Breast epithelium (tissue), 4 donors: ENCODE results near the gene ANO3. TPM values are rescaled to one million over a fixed set of nuclear protein-coding genes. Genes with fewer than 3 reads are reported as not detected.

Experiments used
- DNase-seq, 2 donors: peaks; one replicate each; pipeline ENCODE4 v3.0.0-alpha.2; 2019; ENCODE audit warnings: low spot score in 2 of 2
- H3K27ac ChIP-seq, 2 donors: fragments of 200-600 bp; sonication (generic) in 1 of 2; one replicate each; pipeline ENCODE4 v1.5.1; 2016 to 2019; ENCODE audit warnings: mild to moderate bottlenecking in 1 of 2
- H3K27me3 ChIP-seq, 2 donors: fragments of 200-600 bp; sonication (generic) in 1 of 2; one replicate each; pipeline versions ENCODE4 v1.5.1 to v1.6.0; 2017 to 2019; ENCODE audit warnings: control low read depth in 1 of 2, mild to moderate bottlenecking in 1 of 2
- H3K36me3 ChIP-seq: fragments of 200-600 bp; one replicate; pipeline ENCODE4 v1.5.1; 2019
- H3K4me1 ChIP-seq, 2 donors: fragments of 200-600 bp; sonication (generic); one replicate each; pipeline ENCODE4 v1.5.1; 2016 to 2019; ENCODE audit warnings: control low read depth in 1 of 2
- H3K4me3 ChIP-seq, 3 donors: fragments of 200-600 bp; sonication (generic); 1 replicate in 2 of 3; 2 replicates in 1 of 3; pipeline ENCODE4 v1.5.1; 2016 to 2019; ENCODE audit warnings: mild to moderate bottlenecking in 3 of 3, moderate library complexity in 2 of 3
- H3K9me3 ChIP-seq, 2 donors: fragments of 200-600 bp; sonication (generic) in 1 of 2; one replicate each; pipeline ENCODE4 v1.5.1; 2016 to 2019; ENCODE audit warnings: control low read depth in 1 of 2
- CTCF ChIP-seq, 3 donors: fragments of 450-650 bp; IDR thresholded peaks; one replicate each; pipeline ENCODE4 v1.5.1; 2016 to 2017; ENCODE audit warnings: antibody characterized with exemption in 3 of 3, mild to moderate bottlenecking in 3 of 3, moderate library complexity in 3 of 3
- POLR2A ChIP-seq: fragments of 450-650 bp; IDR thresholded peaks from one replicate; pipeline ENCODE4 v1.6.1; 2016; ENCODE audit warnings: antibody characterized with exemption, mild to moderate bottlenecking, moderate library complexity
- POLR2AphosphoS5 ChIP-seq, 3 donors: sonication (generic); formaldehyde crosslinking; IDR thresholded peaks; one replicate each; pipeline ENCODE4 v1.6.1; 2017; ENCODE audit warnings: antibody characterized with exemption in 3 of 3
- intact Hi-C: fragments of 100-400 bp; cut with DNase I; formaldehyde crosslinking; loops from one replicate; pipeline ENCODE4 v1.15.1; 2023; ENCODE audit warnings: low total_unique reads
- total RNA-seq, 3 donors: library from RNA; depleted of rRNA; stranded (reverse); fragments of >200 nt; gene quantifications; one replicate each; pipeline ENCODE4 v1.1.0, GENCODE V29; 2016

The ANO3 gene
- total RNA-seq, 3 donors from 2014 or later: 0.29 to 9.0 (median 0.66) TPM

GRCh38 chr11:26620282-26621045 is 288.5 kb downstream of the ANO3 start:
- no peak for DNase-seq
- no peaks in the 10 kb centered on the region for H3K4me1 ChIP-seq
- no peak overlapping the region for H3K4me3 ChIP-seq
- intact Hi-C loops: no loop called here
- no peaks in the 10 kb centered on the region for H3K36me3 ChIP-seq
- no peaks in the 10 kb centered on the region for H3K9me3 ChIP-seq
- H3K27me3 ChIP-seq: no peaks in the 10 kb centered on the region
- TF ChIP-seq POLR2A (no peak), CTCF (IDR thresholded peaks at IDR 0.05) (no peak), POLR2AphosphoS5 (IDR thresholded peaks at IDR 0.05) (no peak)
- no peak overlapping the region for H3K27ac ChIP-seq

- no peak overlapping the region for H3K27ac ChIP-seq
- no peak for DNase-seq
Observed at GRCh38 chr11:26621132-26621531, 289.2 kb downstream of the ANO3 start.

DNA sequence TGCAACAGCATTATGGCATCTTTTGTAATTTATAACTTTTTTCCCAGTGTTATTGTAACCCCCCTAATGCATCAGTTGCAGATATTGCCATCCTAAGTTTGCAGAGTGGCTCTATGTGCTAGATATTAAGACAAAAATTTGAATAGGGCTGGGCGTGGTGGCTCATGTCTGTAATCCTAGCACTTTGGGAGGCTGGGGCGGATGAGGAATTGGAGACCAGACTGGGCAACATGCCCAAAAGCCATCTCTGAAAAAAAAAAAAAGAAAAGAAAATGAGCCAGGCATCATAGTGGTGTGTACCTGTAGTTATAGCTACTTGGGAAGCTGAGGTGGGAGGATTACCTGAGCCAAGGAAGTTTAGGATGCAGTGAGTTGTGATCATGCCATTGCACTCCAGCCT is 290.3 kb downstream of the ANO3 start:
- no peaks in the 10 kb centered on the region for H3K36me3 ChIP-seq

More at GRCh38 chr11:26621132-26621531, 289.2 kb downstream of the ANO3 start:
- Histone ChIP-seq H3K4me1 (no peaks in the 10 kb centered on the region), H3K27me3 (no peaks in the 10 kb centered on the region), H3K36me3 (no peaks in the 10 kb centered on the region), H3K4me3 (no peak overlapping the region), H3K9me3 (no peaks in the 10 kb centered on the region)
- intact Hi-C loops: no loop called here
- TF ChIP-seq POLR2A (no peak), POLR2AphosphoS5 (IDR thresholded peaks at IDR 0.05) (no peak), CTCF (IDR thresholded peaks at IDR 0.05) (no peak)

DNA sequence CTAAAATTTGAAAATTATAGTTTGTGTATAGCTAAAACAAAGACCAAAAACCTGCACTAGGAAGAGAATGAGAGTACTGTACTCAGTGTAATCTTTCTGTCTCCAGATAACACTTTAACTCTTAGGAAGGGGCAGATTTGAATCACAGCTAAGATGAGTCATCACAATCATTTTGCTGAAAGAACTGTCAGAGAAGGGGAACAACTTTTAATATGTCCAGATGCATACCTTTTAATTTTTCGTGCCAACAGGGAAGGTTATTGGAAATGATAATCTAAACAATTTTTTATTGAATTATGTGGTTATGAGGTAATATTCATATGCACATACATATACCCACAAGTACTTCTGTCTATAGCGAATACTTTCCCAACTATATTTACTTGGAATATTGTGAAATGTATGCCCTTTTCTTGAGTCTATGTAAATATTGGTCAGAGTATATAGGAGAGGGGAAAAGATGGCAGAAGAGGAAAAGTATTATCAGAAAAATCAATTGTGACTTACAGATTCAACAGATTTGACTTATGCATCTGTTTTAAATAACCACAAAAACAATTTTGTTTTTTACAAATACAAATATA is 291.2 kb downstream of the ANO3 start:
- no peak for TF ChIP-seq CTCF (IDR thresholded peaks at IDR 0.05)
- TF ChIP-seq POLR2AphosphoS5 (IDR thresholded peaks at IDR 0.05): no peak
- TF ChIP-seq POLR2A: no peak
- DNase-seq: no peak
- intact Hi-C loops: no loop called here

More for the DNA sequence above, 290.3 kb downstream of the ANO3 start:
- H3K27me3 ChIP-seq: no peaks in the 10 kb centered on the region
- H3K4me1 ChIP-seq: no peaks in the 10 kb centered on the region
- intact Hi-C loops: no loop called here
- H3K27ac ChIP-seq: no peak overlapping the region
- TF ChIP-seq POLR2AphosphoS5 (IDR thresholded peaks at IDR 0.05) (no peak), CTCF (IDR thresholded peaks at IDR 0.05) (no peak), POLR2A (no peak)
- DNase-seq: no peak
- no peak overlapping the region for H3K4me3 ChIP-seq
- no peaks in the 10 kb centered on the region for H3K9me3 ChIP-seq

DNA sequence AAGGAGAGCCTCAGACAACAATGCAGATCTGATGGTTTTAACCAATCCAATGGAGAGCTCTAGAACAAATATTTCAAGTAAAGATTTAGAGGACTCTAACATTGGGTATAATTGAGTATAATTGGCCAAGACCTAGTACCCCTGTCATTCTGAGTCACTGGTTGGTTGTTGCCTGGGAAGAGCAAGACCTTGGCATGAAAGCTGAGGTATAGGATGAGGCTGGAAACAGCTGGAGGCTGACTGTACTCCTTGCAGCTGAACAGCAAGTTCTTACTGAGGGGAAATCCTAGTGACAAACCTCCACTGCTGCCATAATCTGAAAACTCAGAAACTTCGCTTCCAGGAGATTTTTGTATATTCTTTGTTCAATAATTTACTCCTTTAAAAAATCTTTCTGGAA is 294.4 kb downstream of the ANO3 start:
- no peak for TF ChIP-seq CTCF (IDR thresholded peaks at IDR 0.05)
- intact Hi-C loops: no loop called here
- no peak for DNase-seq
- H3K27ac ChIP-seq: no peak overlapping the region
- H3K4me3 ChIP-seq: no peak overlapping the region
- no peaks in the 10 kb centered on the region for H3K4me1 ChIP-seq
- no peaks in the 10 kb centered on the region for H3K36me3 ChIP-seq
- H3K9me3 ChIP-seq: no peaks in the 10 kb centered on the region
- no peaks in the 10 kb centered on the region for H3K27me3 ChIP-seq

More for the DNA sequence above, 291.2 kb downstream of the ANO3 start:
- Histone ChIP-seq H3K4me3 (no peak overlapping the region), H3K4me1 (no peaks in the 10 kb centered on the region), H3K27me3 (no peaks in the 10 kb centered on the region), H3K9me3 (no peaks in the 10 kb centered on the region), H3K36me3 (no peaks in the 10 kb centered on the region), H3K27ac (no peak overlapping the region)
